Erythroblast (primary cell): Measurements from ENCODE around the gene ESR1.

Source experiments
- GATA1 ChIP-seq: IDR thresholded peaks from 2 replicates; pipeline ENCODE4 v1.6.1; 2011; ENCODE audit warnings: low read depth, mild to moderate bottlenecking, control low read depth, low read length, moderate library complexity
- POLR2A ChIP-seq: IDR thresholded peaks from 2 replicates; pipeline ENCODE4 v1.6.1; 2011; ENCODE audit warnings: mild to moderate bottlenecking, low read length

DNA sequence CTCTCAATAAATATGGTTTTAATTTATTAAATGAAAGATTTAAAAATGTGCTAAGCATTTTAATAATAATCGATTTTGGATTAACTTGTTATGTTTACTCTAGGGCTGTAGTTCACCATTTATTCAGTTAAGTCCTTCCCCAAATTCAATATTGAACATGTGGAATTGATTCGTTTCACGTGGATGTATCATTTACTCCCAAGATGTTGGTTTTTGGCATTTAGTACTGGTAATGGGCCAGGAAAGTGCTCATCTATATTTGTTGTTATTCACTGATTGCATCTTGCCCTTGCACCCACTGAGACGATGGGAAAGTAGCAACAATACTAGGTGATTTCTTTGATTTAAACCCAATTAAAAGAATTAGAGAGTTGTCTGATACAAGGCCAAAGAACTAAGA lies 97.1 kb downstream of the ESR1 start:
- TF ChIP-seq POLR2A, result no peak
- no peak for TF ChIP-seq GATA1
